Testis (tissue), 2 donors: Measurements from ENCODE around the gene ZNRD2.

Experiments
- POLR2A ChIP-seq: fragments of 450-650 bp; IDR thresholded peaks from one replicate; pipeline ENCODE4 v1.6.1; 2017; ENCODE audit warnings: antibody characterized with exemption, mild to moderate bottlenecking, moderate library complexity
- TF ChIP-seq, protein P1 (sequence below), 3 experiments: fragments of 450-650 bp in 2 of 3; fragments of 200-600 bp in 1 of 3; sonication (generic) in 1 of 3; IDR thresholded peaks; one replicate each; pipeline ENCODE4 v1.5.1; 2016 to 2019; ENCODE audit warnings: antibody characterized with exemption in 3 of 3, mild to moderate bottlenecking in 2 of 3, moderate library complexity in 1 of 3

DNA sequence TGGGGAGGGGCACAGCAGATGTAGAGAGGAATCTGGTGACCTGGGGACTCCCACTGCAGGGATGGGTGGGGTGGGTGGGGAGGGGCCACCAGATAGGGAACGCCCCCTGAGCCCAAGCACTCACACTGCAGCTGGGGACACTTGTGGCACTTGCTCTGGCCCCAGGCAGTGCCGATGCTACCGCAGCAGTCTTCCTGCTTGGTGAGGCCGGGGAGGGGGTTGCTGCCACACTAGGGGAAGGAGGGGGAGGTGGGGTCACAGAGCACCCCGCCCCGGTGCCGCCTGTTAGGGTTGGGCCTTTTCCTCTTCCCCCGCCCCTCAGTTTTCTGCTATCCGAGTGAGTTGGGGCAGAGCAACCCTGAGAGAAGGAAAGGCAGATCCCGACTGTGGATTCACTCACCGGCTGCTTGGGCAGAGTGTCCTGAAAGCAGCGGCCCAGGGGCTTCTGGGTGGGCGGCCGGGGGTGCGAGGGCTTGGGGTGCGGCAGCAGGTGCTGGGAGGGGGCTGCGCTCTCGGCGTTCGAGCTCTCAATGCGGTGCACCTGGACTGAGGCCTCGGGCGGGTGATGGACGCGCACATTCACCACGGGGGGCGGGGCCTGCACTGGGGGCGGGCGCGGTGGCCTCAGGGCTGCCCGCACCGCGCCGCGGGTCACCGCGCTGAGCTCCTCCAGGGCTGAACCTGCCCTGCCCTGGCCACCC is 16.8 kb upstream of the ZNRD2 start:
- TF ChIP-seq, protein P1, sequence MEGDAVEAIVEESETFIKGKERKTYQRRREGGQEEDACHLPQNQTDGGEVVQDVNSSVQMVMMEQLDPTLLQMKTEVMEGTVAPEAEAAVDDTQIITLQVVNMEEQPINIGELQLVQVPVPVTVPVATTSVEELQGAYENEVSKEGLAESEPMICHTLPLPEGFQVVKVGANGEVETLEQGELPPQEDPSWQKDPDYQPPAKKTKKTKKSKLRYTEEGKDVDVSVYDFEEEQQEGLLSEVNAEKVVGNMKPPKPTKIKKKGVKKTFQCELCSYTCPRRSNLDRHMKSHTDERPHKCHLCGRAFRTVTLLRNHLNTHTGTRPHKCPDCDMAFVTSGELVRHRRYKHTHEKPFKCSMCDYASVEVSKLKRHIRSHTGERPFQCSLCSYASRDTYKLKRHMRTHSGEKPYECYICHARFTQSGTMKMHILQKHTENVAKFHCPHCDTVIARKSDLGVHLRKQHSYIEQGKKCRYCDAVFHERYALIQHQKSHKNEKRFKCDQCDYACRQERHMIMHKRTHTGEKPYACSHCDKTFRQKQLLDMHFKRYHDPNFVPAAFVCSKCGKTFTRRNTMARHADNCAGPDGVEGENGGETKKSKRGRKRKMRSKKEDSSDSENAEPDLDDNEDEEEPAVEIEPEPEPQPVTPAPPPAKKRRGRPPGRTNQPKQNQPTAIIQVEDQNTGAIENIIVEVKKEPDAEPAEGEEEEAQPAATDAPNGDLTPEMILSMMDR (IDR thresholded peaks at IDR 0.05): no peak
- TF ChIP-seq POLR2A: no peak
